SJSA1 (cell line): ENCODE results near the gene MYO10. TPM values are rescaled to one million over a fixed set of nuclear protein-coding genes. Genes with fewer than 3 reads are reported as not detected.
"Not testable (repeated sequence)": the region's sequence is repeated elsewhere in the genome, so short reads cannot be mapped to it uniquely, and the experiment has no call there.

ENCODE experiments used
- DNase-seq, 2 experiments: peaks; one replicate each; pipeline ENCODE4 v3.0.0-alpha.2; 2015 to 2020; ENCODE audit warnings: low spot score in 2 of 2, low read depth in 1 of 2
- H3K27ac ChIP-seq: fragments of 250-450 bp; sonication (Bioruptor Pico); 2 replicates; pipeline ENCODE4 v1.5.1; 2020; ENCODE audit warnings: mild to moderate bottlenecking, moderate library complexity
- H3K27me3 ChIP-seq: fragments of 250-450 bp; sonication (Bioruptor Pico); replicated peaks from 2 replicates; pipeline ENCODE4 v1.5.1; 2020; ENCODE audit warnings: mild to moderate bottlenecking, moderate library complexity
- H3K36me3 ChIP-seq: fragments of 250-450 bp; sonication (Bioruptor Pico); 2 replicates; pipeline ENCODE4 v1.5.1; 2020; ENCODE audit warnings: mild to moderate bottlenecking
- H3K4me1 ChIP-seq: fragments of 250-450 bp; sonication (Bioruptor Pico); replicated peaks from 2 replicates; pipeline ENCODE4 v1.6.1; 2021; ENCODE audit warnings: mild to moderate bottlenecking
- H3K4me3 ChIP-seq: fragments of 250-450 bp; sonication (Bioruptor Pico); 2 replicates; pipeline ENCODE4 v1.5.1; 2020; ENCODE audit warnings: mild to moderate bottlenecking
- H3K9me3 ChIP-seq: fragments of 250-450 bp; sonication (Bioruptor Pico); replicated peaks from 2 replicates; pipeline ENCODE4 v1.5.1; 2020; ENCODE audit warnings: mild to moderate bottlenecking
- total RNA-seq: library from RNA; depleted of rRNA; stranded (reverse); fragments of >200 nt; shearing (Covaris generic); gene quantifications from 2 replicates; pipeline ENCODE4 v1.2.3, GENCODE V29; 2014

The MYO10 gene
- total RNA-seq, 1 experiment from 2014 or later: 54.3 TPM

DNA sequence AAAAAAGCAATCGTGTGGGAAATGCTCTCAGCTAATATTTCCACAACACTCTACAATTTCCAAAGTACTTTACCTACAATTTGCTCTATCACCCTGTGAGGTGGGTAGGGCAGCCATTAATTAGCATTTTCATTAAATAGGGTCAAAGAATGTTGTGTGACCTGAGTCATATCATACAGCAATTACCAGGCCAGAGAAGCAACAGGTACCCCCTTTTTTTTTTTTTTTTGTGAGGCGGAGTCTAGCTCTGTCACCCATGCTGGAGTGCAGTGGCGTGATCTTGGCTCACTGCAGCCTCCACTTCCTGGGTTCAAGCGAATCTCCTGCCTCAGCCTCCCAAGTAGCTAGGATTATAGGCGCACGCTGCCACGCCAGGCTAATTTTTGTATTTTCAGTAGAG, 210.5 kb downstream of the MYO10 start:
- no peak for DNase-seq
- Histone ChIP-seq H3K4me1 (no peaks in the 10 kb centered on the region), H3K9me3 (no peaks in the 10 kb centered on the region), H3K36me3 (peaks cover 13% of the 10 kb centered on the region), H3K4me3 (no peak overlapping the region), H3K27me3 (no peaks in the 10 kb centered on the region), H3K27ac (no peak overlapping the region)

DNA sequence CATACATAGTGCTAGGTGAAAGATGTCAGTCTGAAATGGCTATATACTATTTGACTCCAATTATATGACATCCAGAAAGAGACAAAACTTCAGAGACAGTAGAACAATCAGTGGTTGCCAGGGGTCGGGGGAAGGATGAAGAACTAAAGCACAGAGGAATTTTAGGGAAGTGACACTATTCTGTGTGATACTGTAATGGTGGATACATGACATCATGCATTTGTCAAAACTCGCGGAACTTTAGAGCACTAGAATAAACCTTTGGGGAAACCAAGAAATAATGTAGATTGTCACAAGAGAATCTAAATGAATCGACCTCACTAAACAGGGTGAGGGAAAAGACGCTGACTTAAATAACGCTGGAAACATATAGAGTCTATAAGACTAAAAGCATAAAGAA, 212.3 kb downstream of the MYO10 start:
- Histone ChIP-seq H3K4me1 (no peaks in the 10 kb centered on the region), H3K4me3 (no peak overlapping the region), H3K27ac (no peak overlapping the region), H3K9me3 (no peaks in the 10 kb centered on the region), H3K36me3 (peaks cover 12% of the 10 kb centered on the region), H3K27me3 (no peaks in the 10 kb centered on the region)
- no peak for DNase-seq

DNA sequence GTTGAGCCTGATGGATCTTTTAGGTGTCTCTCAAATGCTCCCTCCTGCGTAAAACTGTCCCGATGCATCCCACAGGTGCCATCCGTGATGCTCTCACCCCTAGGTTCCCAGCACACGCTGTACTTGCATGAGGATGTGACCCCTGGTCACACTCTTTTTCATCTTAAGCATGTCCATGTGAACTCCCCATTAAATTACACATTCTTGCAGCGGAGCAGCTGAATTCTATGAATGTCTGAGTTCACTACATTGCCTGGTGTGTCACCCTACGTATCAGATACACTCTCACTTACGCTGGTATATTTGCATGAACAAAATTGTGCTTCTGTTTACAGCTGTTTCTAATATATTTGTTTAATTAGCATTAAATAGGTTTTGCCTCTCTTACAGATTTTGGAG, 214.0 kb downstream of the MYO10 start:
- H3K36me3 ChIP-seq: peaks cover 12% of the 10 kb centered on the region

GRCh38 chr5:16721151-16722096, 214.7 kb downstream of the MYO10 start:
- Histone ChIP-seq H3K36me3 (peaks cover 12% of the 10 kb centered on the region), H3K27me3 (no peaks in the 10 kb centered on the region), H3K9me3 (no peaks in the 10 kb centered on the region), H3K27ac (no peak overlapping the region), H3K4me3 (no peak overlapping the region), H3K4me1 (no peaks in the 10 kb centered on the region)
- DNase-seq: no peak

More for the DNA sequence above, 214.0 kb downstream of the MYO10 start:
- no peak overlapping the region for H3K27ac ChIP-seq
- no peaks in the 10 kb centered on the region for H3K4me1 ChIP-seq
- no peak overlapping the region for H3K4me3 ChIP-seq
- no peaks in the 10 kb centered on the region for H3K9me3 ChIP-seq
- DNase-seq: no peak
- H3K27me3 ChIP-seq: no peaks in the 10 kb centered on the region

GRCh38 chr5:16718036-16718435, 218.1 kb downstream of the MYO10 start:
- H3K4me3 ChIP-seq, DNase-seq, H3K9me3 ChIP-seq, H3K27me3 ChIP-seq, H3K4me1 ChIP-seq, H3K27ac ChIP-seq: not testable (repeated sequence)
- H3K36me3 ChIP-seq: peaks cover 17% of the 10 kb centered on the region

- DNase-seq: no peak
- Histone ChIP-seq H3K4me1 (peaks cover 9% of the 10 kb centered on the region), H3K4me3 (no peak overlapping the region), H3K9me3 (no peaks in the 10 kb centered on the region), H3K27ac (no peak overlapping the region), H3K36me3 (peaks cover 35% of the 10 kb centered on the region), H3K27me3 (no peaks in the 10 kb centered on the region)
These were observed 222.6 kb downstream of the MYO10 start for GRCh38 chr5:16713386-16713928.

GRCh38 chr5:16712620-16713019, 223.5 kb downstream of the MYO10 start:
- Histone ChIP-seq H3K27me3 (no peaks in the 10 kb centered on the region), H3K27ac (no peak overlapping the region), H3K36me3 (peaks cover 44% of the 10 kb centered on the region), H3K4me3 (no peak overlapping the region), H3K4me1 (peaks cover 9% of the 10 kb centered on the region), H3K9me3 (no peaks in the 10 kb centered on the region)
- DNase-seq: no peak

- peaks cover 9% of the 10 kb centered on the region for H3K4me1 ChIP-seq
- peaks cover 48% of the 10 kb centered on the region for H3K36me3 ChIP-seq
- H3K27ac ChIP-seq: no peak overlapping the region
- no peaks in the 10 kb centered on the region for H3K27me3 ChIP-seq
- DNase-seq: no peak
- H3K9me3 ChIP-seq: no peaks in the 10 kb centered on the region
- no peak overlapping the region for H3K4me3 ChIP-seq
These were observed 223.9 kb downstream of the MYO10 start for GRCh38 chr5:16712178-16712577.

- no peak overlapping the region for H3K27ac ChIP-seq
- no peak for DNase-seq
- H3K36me3 ChIP-seq: peaks cover 69% of the 10 kb centered on the region
These were observed 226.2 kb downstream of the MYO10 start for GRCh38 chr5:16709691-16710433.

DNA sequence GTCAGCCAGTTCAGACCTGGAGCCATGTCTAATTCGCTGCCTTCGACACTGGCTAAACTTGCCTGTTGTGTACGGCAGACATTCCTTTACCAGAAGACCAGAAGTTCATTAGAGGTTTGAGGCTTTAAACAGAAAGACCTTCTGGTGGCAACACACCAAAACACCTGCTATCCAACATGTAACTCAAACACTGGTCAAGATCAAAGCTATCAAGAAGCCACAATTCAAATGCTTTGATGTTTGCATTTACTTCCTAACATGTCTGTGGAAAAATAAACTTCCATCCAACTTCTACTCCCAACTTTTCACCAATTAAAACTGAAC, 228.3 kb downstream of the MYO10 start:
- peaks cover 74% of the 10 kb centered on the region for H3K36me3 ChIP-seq

More at GRCh38 chr5:16709691-16710433, 226.2 kb downstream of the MYO10 start:
- Histone ChIP-seq H3K9me3 (no peaks in the 10 kb centered on the region), H3K4me1 (peaks cover 9% of the 10 kb centered on the region), H3K4me3 (no peak overlapping the region), H3K27me3 (no peaks in the 10 kb centered on the region)

DNA sequence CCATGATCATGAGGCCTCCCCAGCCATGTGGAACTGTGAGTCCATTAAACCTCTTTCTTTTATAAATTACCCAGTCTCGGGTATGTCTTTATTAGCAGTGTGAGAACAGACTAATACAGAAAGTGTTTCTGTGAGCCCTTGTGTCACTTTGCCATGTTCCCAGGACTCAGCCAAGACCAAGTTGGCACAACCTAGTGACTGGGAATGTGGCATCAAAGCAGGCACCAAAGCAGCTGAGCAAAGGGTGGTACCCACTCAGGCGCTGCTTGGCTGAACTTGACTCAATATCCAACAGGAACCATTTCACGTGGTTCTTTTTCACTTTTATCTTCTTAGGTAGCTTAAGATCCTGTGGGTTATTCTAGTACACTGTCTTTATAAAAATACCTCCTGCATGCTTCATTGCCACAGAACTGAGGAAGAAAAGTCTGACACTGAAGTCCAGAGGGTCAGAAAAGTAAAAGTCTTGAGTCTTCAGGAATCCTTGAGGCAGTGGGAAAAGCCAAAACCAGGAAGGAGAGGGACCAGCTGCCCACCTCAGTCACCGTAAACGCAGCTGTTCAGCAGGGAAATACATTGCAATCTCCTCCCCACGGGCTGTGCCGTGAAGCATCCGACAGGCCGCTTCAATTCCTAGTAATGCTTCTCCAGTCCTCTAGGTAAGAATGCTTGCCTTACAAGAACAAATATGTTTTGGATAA, 228.8 kb downstream of the MYO10 start:
- Histone ChIP-seq H3K27me3 (no peaks in the 10 kb centered on the region), H3K4me1 (peaks cover 5% of the 10 kb centered on the region), H3K36me3 (peaks cover 79% of the 10 kb centered on the region), H3K9me3 (no peaks in the 10 kb centered on the region), H3K27ac (no peak overlapping the region), H3K4me3 (no peak overlapping the region)
- no peak for DNase-seq

More for the DNA sequence above, 228.3 kb downstream of the MYO10 start:
- Histone ChIP-seq H3K27ac (no peak overlapping the region), H3K27me3 (no peaks in the 10 kb centered on the region), H3K4me3 (no peak overlapping the region), H3K4me1 (peaks cover 10% of the 10 kb centered on the region), H3K9me3 (no peaks in the 10 kb centered on the region)
- DNase-seq: no peak

- Histone ChIP-seq H3K27me3 (no peaks in the 10 kb centered on the region), H3K36me3 (peaks cover 88% of the 10 kb centered on the region), H3K4me3 (no peak overlapping the region), H3K4me1 (0 out of 2 replicates have a peak, but pooled peaks cover 3% of the 10 kb centered on the region), H3K9me3 (no peaks in the 10 kb centered on the region), H3K27ac (no peak overlapping the region)
- no peak for DNase-seq
These were observed 231.1 kb downstream of the MYO10 start for GRCh38 chr5:16704945-16705344.

- Histone ChIP-seq H3K27me3 (no peaks in the 10 kb centered on the region), H3K4me1 (0 out of 2 replicates have a peak, but pooled peaks cover 3% of the 10 kb centered on the region), H3K27ac (no peak overlapping the region), H3K36me3 (peaks cover 78% of the 10 kb centered on the region), H3K9me3 (no peaks in the 10 kb centered on the region), H3K4me3 (no peak overlapping the region)
- no peak for DNase-seq
These were observed 233.1 kb downstream of the MYO10 start for GRCh38 chr5:16702964-16703363.
